ENCODE data around the gene SMPDL3B. TPM values are rescaled to one million over a fixed set of nuclear protein-coding genes. Genes with fewer than 3 reads are reported as not detected.

The SMPDL3B gene
- polyA plus RNA-seq, 1 donor (not counting 4 experiments of a cell fraction or from before 2014, with no cell fraction given), result 0.51 TPM

Other genes with a start within 250 kb of the SMPDL3B start
- gene FAM76A, start 209.0 kb upstream of the SMPDL3B start, polyA plus RNA-seq, result 7.1 to 13.5 TPM (median 12.0 TPM) in 3 replicates
- 23.4 to 29.9 TPM (median 23.4 TPM) in 3 replicates for gene STX12, start 161.8 kb upstream of the SMPDL3B start, polyA plus RNA-seq
- gene PPP1R8, start 104.2 kb upstream of the SMPDL3B start, polyA plus RNA-seq, result 47.3 to 56.2 TPM (median 48.2 TPM) in 3 replicates
- gene THEMIS2, start 62.5 kb upstream of the SMPDL3B start, polyA plus RNA-seq, result 1.3 to 3.5 TPM (median 1.6 TPM) in 3 replicates
- 24.5 to 35.4 TPM (median 30.1 TPM) in 3 replicates for gene RPA2, start 20.4 kb upstream of the SMPDL3B start, polyA plus RNA-seq
- 2.5 to 3.9 TPM (median 3.2 TPM) in 3 replicates for gene XKR8, start 25.0 kb downstream of the SMPDL3B start, polyA plus RNA-seq
- 15.5 to 17.7 TPM (median 17.6 TPM) in 3 replicates for gene EYA3, start 153.6 kb downstream of the SMPDL3B start, polyA plus RNA-seq
- gene PTAFR, start 241.7 kb downstream of the SMPDL3B start, polyA plus RNA-seq, result 18.6 to 30.7 TPM (median 19.6 TPM) in 3 replicates